HepG2 (cell line): ENCODE results near the gene INTS7. TPM values are rescaled to one million over a fixed set of nuclear protein-coding genes. Genes with fewer than 3 reads are reported as not detected.

ENCODE experiments used
- ATAC-seq: fragments of 200-7000 bp; cut with Tn5 transposase; 3 replicates; pipeline ENCODE4 v1.9.1; 2020; ENCODE audit warnings: mild to moderate bottlenecking, moderate library complexity
- BruUV-seq: library from RNA; stranded (reverse); fragments of 400-500 nt; replicated peaks from 2 replicates; lab custom pipeline; 2021; lab: Mats Ljungman, UMichigan
- CTCF ChIA-PET: fragments of 300-600 bp; formaldehyde crosslinking; extraction: SDS; loops from one replicate; lab custom pipeline; 2021; ENCODE audit warnings: low total read pairs, inconsistent platforms, low intra/inter-chr PET ratio; lab: Yijun Ruan, JAX
- POLR2A ChIA-PET: fragments of 350-600 bp; sonication (Branson Sonifier 250); formaldehyde crosslinking; loops from one replicate; lab custom pipeline; 2020; ENCODE audit warnings: antibody characterized with exemption, inconsistent platforms; lab: Yijun Ruan, JAX
- DNase-seq: peaks from one replicate; pipeline ENCODE4 v3.0.0-alpha.2; 2015; ENCODE audit warnings: low spot score
- FAIRE-seq: peaks from 3 replicates; lab custom pipeline; 2011; peaks lifted over from hg19 to GRCh38; lab: Jason Lieb, UNC
- H2AFZ ChIP-seq: one replicate; pipeline ENCODE4 v1.6.1; 2011; ENCODE audit warnings: low read length, inconsistent platforms
- H3K27ac ChIP-seq: fragments of 300-600 bp; 3 replicates; pipeline ENCODE4 v1.8.0; 2011; ENCODE audit warnings: mixed run types, mild to moderate bottlenecking, mixed read lengths, low read length, inconsistent platforms; ENCODE audit not compliant: insufficient read depth; ENCODE audit errors: extremely low read length
- H3K27me3 ChIP-seq, 2 experiments: fragments of 200-600 bp in 1 of 2; 2 replicates in 1 of 2; 3 replicates in 1 of 2; pipeline versions ENCODE4 v1.6.0 to v1.8.0; 2011; ENCODE audit warnings: low read length in 2 of 2, mild to moderate bottlenecking in 2 of 2, moderate library complexity in 2 of 2, inconsistent platforms in 1 of 2; ENCODE audit not compliant: insufficient read depth in 2 of 2, control insufficient read depth in 1 of 2
- H3K36me3 ChIP-seq, 2 experiments: fragments of 200-600 bp in 1 of 2; replicated peaks in 1 of 2; 2 replicates in 1 of 2; 3 replicates in 1 of 2; pipeline versions ENCODE4 v1.5.1 to v1.8.0; 2011; ENCODE audit warnings: low read length in 2 of 2, inconsistent platforms in 1 of 2; ENCODE audit not compliant: insufficient read depth in 2 of 2, control insufficient read depth in 1 of 2
- H3K4me1 ChIP-seq: 2 replicates; pipeline ENCODE4 v1.5.1; 2012; ENCODE audit warnings: low read length, inconsistent platforms; ENCODE audit not compliant: insufficient read depth
- H3K4me2 ChIP-seq: 2 replicates; pipeline ENCODE4 v1.6.0; 2011; ENCODE audit warnings: low read depth, low read length, inconsistent platforms
- H3K4me3 ChIP-seq, 3 experiments: fragments of 200-600 bp in 1 of 3; sonication (generic), shearing (Covaris generic) in 1 of 3; replicated peaks in 1 of 3; 2 replicates each; pipeline ENCODE4 v1.5.1; 2011 to 2016; ENCODE audit warnings: low read length in 3 of 3, inconsistent platforms in 2 of 3, low read depth in 2 of 3, mild to moderate bottlenecking in 2 of 3, control low read depth in 1 of 3, mixed read lengths in 1 of 3; ENCODE audit not compliant: insufficient read depth in 1 of 3
- H3K79me2 ChIP-seq: one replicate; pipeline ENCODE4 v1.6.1; 2011; ENCODE audit warnings: low read length, inconsistent platforms; ENCODE audit not compliant: insufficient read depth
- H3K9ac ChIP-seq: 2 replicates; pipeline ENCODE4 v1.6.0; 2011; ENCODE audit warnings: mild to moderate bottlenecking, low read depth, low read length, inconsistent platforms; ENCODE audit not compliant: insufficient read depth
- H3K9me3 ChIP-seq: 2 replicates; pipeline ENCODE4 v1.5.1; 2012; ENCODE audit warnings: mild to moderate bottlenecking, low read length
- H4K20me1 ChIP-seq: 2 replicates; pipeline ENCODE4 v1.6.0; 2011; ENCODE audit warnings: inconsistent platforms, mild to moderate bottlenecking, low read length, moderate library complexity; ENCODE audit not compliant: insufficient read depth
- ATF5 ChIP-seq: sonication (generic); formaldehyde crosslinking; IDR thresholded peaks from 2 replicates; pipeline ENCODE4 v1.4.0; 2020; ENCODE audit warnings: mild to moderate bottlenecking, low read depth, missing genetic modification reagents
- FUBP1 ChIP-seq: sonication (generic); formaldehyde crosslinking; IDR thresholded peaks from 2 replicates; pipeline ENCODE4 v1.5.1; 2020; ENCODE audit warnings: missing genetic modification reagents, mild to moderate bottlenecking, borderline replicate concordance
- GATAD1 ChIP-seq: IDR thresholded peaks from 2 replicates; pipeline ENCODE4 v1.6.1; 2016; ENCODE audit warnings: missing genetic modification reagents, missing compliant biosample characterization
- IKZF4 ChIP-seq: sonication (generic); formaldehyde crosslinking; IDR thresholded peaks from 2 replicates; pipeline ENCODE4 v1.5.1; 2020; ENCODE audit warnings: borderline replicate concordance, mild to moderate bottlenecking, low read depth, missing genetic modification reagents; ENCODE audit errors: not compliant biosample characterization
- JUN ChIP-seq: sonication (generic); formaldehyde crosslinking; IDR thresholded peaks from 2 replicates; pipeline ENCODE4 v1.4.0; 2020; ENCODE audit warnings: mild to moderate bottlenecking, missing genetic modification reagents
- MEF2D ChIP-seq: sonication (generic); formaldehyde crosslinking; IDR thresholded peaks from 2 replicates; pipeline ENCODE4 v1.5.1; 2020; ENCODE audit warnings: mild to moderate bottlenecking, missing genetic modification reagents
- MLX ChIP-seq: IDR thresholded peaks from 2 replicates; pipeline ENCODE4 v1.6.1; 2016
- MXI1 ChIP-seq: IDR thresholded peaks from 3 replicates; pipeline ENCODE4 v1.6.1; 2012; ENCODE audit warnings: low read depth, low read length, inconsistent platforms, borderline replicate concordance
- NCOA5 ChIP-seq: sonication (generic); formaldehyde crosslinking; IDR thresholded peaks from 2 replicates; pipeline ENCODE4 v1.4.0; 2020; ENCODE audit warnings: missing genetic modification reagents
- NR0B2 ChIP-seq: sonication (generic); formaldehyde crosslinking; IDR thresholded peaks from 2 replicates; pipeline ENCODE4 v1.4.0; 2020; ENCODE audit warnings: mild to moderate bottlenecking, missing genetic modification reagents
- PTBP1 ChIP-seq: fragments of 200-400 bp; formaldehyde crosslinking; IDR thresholded peaks from 2 replicates; pipeline ENCODE4 v1.6.1; 2018; ENCODE audit warnings: low read length, low read depth; ENCODE audit not compliant: poor library complexity, severe bottlenecking
- SIN3A ChIP-seq: IDR thresholded peaks from 2 replicates; pipeline ENCODE4 v1.6.1; 2011; ENCODE audit warnings: low read depth, mild to moderate bottlenecking, control low read depth, low read length, borderline replicate concordance
- TCF7 ChIP-seq: sonication (generic); IDR thresholded peaks from 2 replicates; pipeline ENCODE4 v1.6.1; 2016; ENCODE audit warnings: antibody characterized with exemption, low read depth
- XBP1 ChIP-seq: sonication (generic); formaldehyde crosslinking; IDR thresholded peaks from 2 replicates; pipeline ENCODE4 v1.5.0; 2020; ENCODE audit warnings: missing genetic modification reagents
- ZNF264 ChIP-seq: sonication (generic); formaldehyde crosslinking; IDR thresholded peaks from 2 replicates; pipeline ENCODE4 v1.4.0; 2020; ENCODE audit warnings: missing genetic modification reagents
- ZNF414 ChIP-seq: sonication (generic); formaldehyde crosslinking; IDR thresholded peaks from 2 replicates; pipeline ENCODE4 v1.5.0; 2020; ENCODE audit warnings: missing genetic modification reagents
- ZNF431 ChIP-seq: sonication (generic); formaldehyde crosslinking; IDR thresholded peaks from 2 replicates; pipeline ENCODE4 v1.9.0; 2022; ENCODE audit warnings: missing genetic modification reagents, low read depth, mild to moderate bottlenecking, borderline replicate concordance
- ZNF7 ChIP-seq: IDR thresholded peaks from 2 replicates; pipeline ENCODE4 v1.6.1; 2016; ENCODE audit warnings: missing biosample characterization, missing genetic modification reagents
- ZZZ3 ChIP-seq: sonication (generic); formaldehyde crosslinking; IDR thresholded peaks from 2 replicates; pipeline ENCODE4 v1.4.0; 2020; ENCODE audit warnings: missing genetic modification reagents, mild to moderate bottlenecking, borderline replicate concordance
- WGBS: methylation state at CpG from one replicate; pipeline ENCODE4 v1.1.6; 2017; ENCODE audit warnings: low lambda C conversion rate; 5-methylcytosine and 5-hydroxymethylcytosine counted together
- in situ Hi-C: cut with HindIII; loops from 2 replicates; pipeline ENCODE4 v1.10.0; 2017; ENCODE audit warnings: low pct_unique_long_range_greater_than_20kb; ENCODE audit not compliant: extremely low pct_ligation_motif_present
- intact Hi-C: fragments of 100-400 bp; cut with micrococcal nuclease; formaldehyde crosslinking; loops from one replicate; pipeline ENCODE4 v1.10.0; 2022; ENCODE audit not compliant: unreplicated experiment
- polyA plus RNA-seq, 8 experiments: library from polyadenylated mRNA; depleted of rRNA in 3 of 8; stranded (reverse) in 7 of 8; unstranded in 1 of 8; fragments of >200 nt; fragmentation: Illumina TruSeq in 4 of 8; extraction: Trizol in 4 of 8; gene quantifications; 2 replicates each; pipeline versions ENCODE4 v1.2.1 to v1.2.3, GENCODE V29; 2011 to 2016; ENCODE audit warnings: low read depth in 4 of 8, missing spikeins in 1 of 8, mixed read lengths in 1 of 8; ENCODE audit not compliant: insufficient read depth in 1 of 8
- total RNA-seq, 5 experiments: library from RNA; depleted of rRNA; stranded (reverse); fragments of >200 nt; fragmentation: Illumina TruSeq; extraction: Trizol; gene quantifications; 2 replicates each; pipeline ENCODE4 v1.2.3, GENCODE V29; 2016; ENCODE audit warnings: low read depth in 1 of 5

INTS7 gene
- total and polyA plus RNA-seq, 2 of the 13 experiments (the other 11 are each of a cell fraction or from before 2014, with no cell fraction given), result 18.3 to 22.4 TPM

- TF ChIP-seq MLX, result no peak
- no peak for TF ChIP-seq NCOA5
- no peak for TF ChIP-seq ZNF431 (CRISPR knock-in tag)
- no peak for TF ChIP-seq PTBP1
- TF ChIP-seq GATAD1 (CRISPR knock-in tag), result no peak
Measured at GRCh38 chr1:211902624-211903291, 132.6 kb downstream of the INTS7 start (continued).

- no peak overlapping the region for H3K27ac ChIP-seq
- no peaks in the 10 kb centered on the region for H3K79me2 ChIP-seq
- H3K9ac ChIP-seq, result no peak overlapping the region
- no peak overlapping the region for H3K4me2 ChIP-seq
- H3K36me3 ChIP-seq, result no peaks in the 10 kb centered on the region
- peaks cover 20% of the 10 kb centered on the region for H3K4me1 ChIP-seq
- WGBS, result 86% methylated on average over 2 of the region's 2 CpGs
- BruUV-seq, result no TSS peak
- H4K20me1 ChIP-seq, result no peaks in the 10 kb centered on the region
- FAIRE-seq (no peak), ATAC-seq (no peak), DNase-seq (no peak)
- H3K4me3 ChIP-seq, result no peak overlapping the region
- CTCF ChIA-PET, result no interaction called here
- H3K27me3 ChIP-seq, result no peaks in the 10 kb centered on the region
- peaks cover 11% of the 10 kb centered on the region; the same call in 1 of the 2 replicates for H3K9me3 ChIP-seq
- POLR2A ChIA-PET, result no interaction called here
- no peak overlapping the region for H2AFZ ChIP-seq
- in situ Hi-C loops, result no loop called here
- intact Hi-C loops, result no loop called here
- TF ChIP-seq TCF7 (no peak), ZNF264 (CRISPR knock-in tag) (no peak), XBP1 (no peak), MXI1 (no peak), ZNF7 (CRISPR knock-in tag) (no peak), MEF2D (CRISPR knock-in tag) (no peak), ZNF414 (CRISPR knock-in tag) (no peak), ATF5 (CRISPR knock-in tag) (no peak), JUN (CRISPR knock-in tag) (no peak), IKZF4 (no peak), FUBP1 (no peak), ZZZ3 (CRISPR knock-in tag) (no peak), SIN3A (no peak), NR0B2 (CRISPR knock-in tag) (no peak)
Measured at GRCh38 chr1:211901945-211902344, 133.4 kb downstream of the INTS7 start.
